ENCODE data around the gene FSIP1. TPM values are rescaled to one million over a fixed set of nuclear protein-coding genes. Genes with fewer than 3 reads are reported as not detected.

The FSIP1 gene
- total RNA-seq = 1 to 10 TPM in 1 of 6 donors, under 1 TPM in 3, not detected in 2; 0.26 to 3.2 (median 0.79) TPM

GRCh38 chr15:39782441-39783138 is at the start of gene FSIP1:
FSIP1 (minus strand) TSS chr15:39782841; CDS start chr15:39776524, 6,317 bp downstream.
- no peaks in the 10 kb centered on the region for H3K27me3 ChIP-seq
- H3K4me3 ChIP-seq = peak within 1 kb of the TSS; percentile 52 to 94 (median 75)
- H3K27ac ChIP-seq = peak within 1 kb of the TSS; percentile 50 to 86 (median 78)
- H3K9me3 ChIP-seq = no peaks in the 10 kb centered on the region
- ATAC-seq (ENCODE audit: low FRiP score in 2 of 2) (peak; percentile 100), DNase-seq (peak; percentile 98 to 100)
- 1 to 4% methylated on average over 4 to 61 of the region's 64 CpGs for WGBS, 2 donors
- H3K4me1 ChIP-seq = peaks cover 13 to 42% (median 23%) of the 10 kb centered on the region in 4 donors
- no peaks in the 10 kb centered on the region for H3K36me3 ChIP-seq
- TF ChIP-seq POLR2AphosphoS5 (IDR thresholded peaks at IDR 0.05) = peak; percentile 73 to 87
- no peak for TF ChIP-seq EP300 (IDR thresholded peaks at IDR 0.05)
- TF ChIP-seq POLR2A (IDR thresholded peaks at IDR 0.05) = peak in 2 of 4 donors; percentile 39 to 78
- peak in 1 of 6 experiments; percentile 3 for TF ChIP-seq CTCF (IDR thresholded peaks at IDR 0.05)

- H3K4me3 ChIP-seq = no peak overlapping the region
- H3K4me1 ChIP-seq = no peaks in the 10 kb centered on the region
- H3K27me3 ChIP-seq = no peaks in the 10 kb centered on the region
- H3K27ac ChIP-seq = no peak overlapping the region
- 32 to 45% methylated on average over 1 of the region's 1 CpG for WGBS, 2 donors
- ATAC-seq (ENCODE audit: low FRiP score in 2 of 2) (no peak), DNase-seq (no peak)
- TF ChIP-seq POLR2AphosphoS5 (IDR thresholded peaks at IDR 0.05) (no peak), POLR2A (IDR thresholded peaks at IDR 0.05) (no peak), EP300 (IDR thresholded peaks at IDR 0.05) (no peak), CTCF (IDR thresholded peaks at IDR 0.05) (no peak)
- no peaks in the 10 kb centered on the region for H3K36me3 ChIP-seq
- H3K9me3 ChIP-seq = no peaks in the 10 kb centered on the region
These were observed 47.5 kb upstream of the FSIP1 start for GRCh38 chr15:39830166-39830565.

GRCh38 chr15:39828374-39828931 is 45.8 kb upstream of the FSIP1 start:
- TF ChIP-seq POLR2A (IDR thresholded peaks at IDR 0.05) (no peak), EP300 (IDR thresholded peaks at IDR 0.05) (no peak), CTCF (IDR thresholded peaks at IDR 0.05) (no peak), POLR2AphosphoS5 (IDR thresholded peaks at IDR 0.05) (no peak)
- Histone ChIP-seq H3K4me3 (no peak overlapping the region), H3K27ac (no peak overlapping the region), H3K27me3 (no peaks in the 10 kb centered on the region), H3K9me3 (no peaks in the 10 kb centered on the region), H3K36me3 (no peaks in the 10 kb centered on the region), H3K4me1 (no peaks in the 10 kb centered on the region)
- WGBS, 2 donors = 63 to 70% methylated on average over 6 of the region's 6 CpGs
- DNase-seq = no peak
- ATAC-seq (ENCODE audit: low FRiP score in 2 of 2) = no peak

- H3K9me3 ChIP-seq = no peaks in the 10 kb centered on the region
- no peaks in the 10 kb centered on the region for H3K36me3 ChIP-seq
- H3K27ac ChIP-seq = no peak overlapping the region
- 100% methylated on average over 2 of the region's 2 CpGs for WGBS, 2 donors
- ATAC-seq (ENCODE audit: low FRiP score in 2 of 2) (no peak), DNase-seq (no peak)
- no peaks in the 10 kb centered on the region for H3K4me1 ChIP-seq
- no peak for TF ChIP-seq POLR2AphosphoS5 (IDR thresholded peaks at IDR 0.05)
- TF ChIP-seq POLR2A (IDR thresholded peaks at IDR 0.05) = no peak
- no peak for TF ChIP-seq EP300 (IDR thresholded peaks at IDR 0.05)
- no peak for TF ChIP-seq CTCF (IDR thresholded peaks at IDR 0.05)
- no peak overlapping the region for H3K4me3 ChIP-seq
- no peaks in the 10 kb centered on the region for H3K27me3 ChIP-seq
These were observed 44.3 kb upstream of the FSIP1 start for GRCh38 chr15:39826975-39827374.

Data from upper lobe of left lung (tissue), 6 donors.